Large intestine (tissue), 3 donors: ENCODE data around the gene ADK. TPM values are rescaled to one million over a fixed set of nuclear protein-coding genes. Genes with fewer than 3 reads are reported as not detected.

Experiments used
- DNase-seq, 2 donors: peaks; one replicate each; pipeline versions ENCODE4 v3.0.0 to v3.0.0-alpha.2; 2013
- H3K27ac ChIP-seq: one replicate; pipeline ENCODE4 v1.5.1; 2013; ENCODE audit warnings: low read length
- H3K27me3 ChIP-seq: 2 replicates; pipeline ENCODE4 v1.6.1; 2013; ENCODE audit warnings: low read length; ENCODE audit not compliant: control insufficient read depth, insufficient read depth
- H3K36me3 ChIP-seq: 2 replicates; pipeline ENCODE4 v1.6.1; 2013; ENCODE audit warnings: low read length; ENCODE audit not compliant: control insufficient read depth, insufficient read depth
- H3K4me1 ChIP-seq: one replicate; pipeline ENCODE4 v1.6.1; 2013; ENCODE audit warnings: low read length; ENCODE audit not compliant: control insufficient read depth, insufficient read depth
- H3K4me3 ChIP-seq: one replicate; pipeline ENCODE4 v1.5.1; 2013; ENCODE audit warnings: low read length
- H3K9me3 ChIP-seq: one replicate; pipeline ENCODE4 v1.6.1; 2013; ENCODE audit warnings: mild to moderate bottlenecking, low read depth, low read length, moderate library complexity; ENCODE audit not compliant: control insufficient read depth
- WGBS: methylation state at CpG from one replicate; pipeline ENCODE4 v1.1.5; 2013; ENCODE audit warnings: low lambda C conversion rate; ENCODE audit not compliant: insufficient coverage; 5-methylcytosine and 5-hydroxymethylcytosine counted together
- polyA plus RNA-seq: library from polyadenylated mRNA; unstranded; fragments of 120-200 nt; gene quantifications from one replicate; pipeline ENCODE4 v1.2.1, GENCODE V29; 2013

Gene ADK
- polyA plus RNA-seq, 1 donor, result 30.1 TPM

GRCh38 chr10:74691164-74691563 is 540.1 kb downstream of the ADK start:
- no peaks in the 10 kb centered on the region for H3K36me3 ChIP-seq
- no peaks in the 10 kb centered on the region for H3K27me3 ChIP-seq
- no peak overlapping the region for H3K27ac ChIP-seq
- H3K4me3 ChIP-seq, result no peak overlapping the region
- no peaks in the 10 kb centered on the region for H3K4me1 ChIP-seq
- no peak for DNase-seq
- no peaks in the 10 kb centered on the region for H3K9me3 ChIP-seq

DNA sequence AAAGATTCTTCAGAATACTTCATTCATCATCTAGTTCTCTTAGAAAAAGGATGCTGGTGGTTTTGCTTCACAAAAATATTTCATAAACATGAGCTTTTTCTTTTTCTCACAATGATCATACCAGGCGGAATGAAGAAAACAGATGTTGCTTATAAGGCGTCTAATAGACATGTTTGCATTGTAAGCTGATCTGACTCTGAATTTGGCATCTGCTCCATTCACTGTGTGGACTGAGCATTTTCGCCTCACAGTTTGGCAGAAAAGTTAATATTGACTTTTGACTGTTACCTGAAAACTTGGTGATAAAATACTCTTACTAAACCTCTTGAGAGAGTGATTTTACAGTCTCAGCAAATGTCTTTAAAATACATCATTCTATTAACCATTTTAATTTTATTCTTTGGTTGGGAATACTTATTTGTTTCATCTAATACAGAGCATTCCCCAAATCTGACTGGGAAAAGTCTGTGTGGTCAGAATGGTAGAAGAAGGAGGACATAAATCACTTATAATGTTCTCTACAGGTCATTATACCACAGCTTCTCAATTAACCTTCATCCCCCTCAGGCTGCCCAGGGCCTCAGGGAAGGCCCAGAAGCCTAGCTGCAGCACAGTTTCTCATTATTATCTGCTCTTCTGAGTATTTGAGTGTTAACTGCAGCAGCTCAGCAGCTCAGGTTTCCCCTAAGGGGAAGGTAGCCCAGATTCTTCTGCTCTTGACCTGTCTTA is 553.8 kb downstream of the ADK start:
- no peaks in the 10 kb centered on the region for H3K9me3 ChIP-seq
- no peaks in the 10 kb centered on the region for H3K27me3 ChIP-seq
- no peak overlapping the region for H3K4me3 ChIP-seq
- no peaks in the 10 kb centered on the region for H3K4me1 ChIP-seq
- peaks cover 4% of the 10 kb centered on the region for H3K36me3 ChIP-seq
- WGBS, result 83% methylated on average over 1 of the region's 3 CpGs
- no peak for DNase-seq
- no peak overlapping the region for H3K27ac ChIP-seq

GRCh38 chr10:74705358-74705980 is 554.4 kb downstream of the ADK start:
- 100% methylated on average over 2 of the region's 3 CpGs for WGBS
- no peaks in the 10 kb centered on the region for H3K9me3 ChIP-seq
- H3K4me1 ChIP-seq, result no peaks in the 10 kb centered on the region
- no peak for DNase-seq
- H3K36me3 ChIP-seq, result peaks cover 4% of the 10 kb centered on the region
- H3K27me3 ChIP-seq, result no peaks in the 10 kb centered on the region
- no peak overlapping the region for H3K4me3 ChIP-seq
- no peak overlapping the region for H3K27ac ChIP-seq

- H3K4me3 ChIP-seq, result no peak overlapping the region
Measured at GRCh38 chr10:74706966-74707365, 555.9 kb downstream of the ADK start.

GRCh38 chr10:74708246-74708645 is 557.2 kb downstream of the ADK start:
- H3K27me3 ChIP-seq, result no peaks in the 10 kb centered on the region
- no peak overlapping the region for H3K4me3 ChIP-seq
- no peaks in the 10 kb centered on the region for H3K9me3 ChIP-seq
- H3K36me3 ChIP-seq, result peaks cover 4% of the 10 kb centered on the region
- no peak overlapping the region for H3K27ac ChIP-seq
- no CpG with 5 or more reads among the region's 2 CpGs for WGBS
- no peak for DNase-seq
- no peaks in the 10 kb centered on the region for H3K4me1 ChIP-seq

More at GRCh38 chr10:74706966-74707365, 555.9 kb downstream of the ADK start:
- no peaks in the 10 kb centered on the region for H3K9me3 ChIP-seq
- no peaks in the 10 kb centered on the region for H3K4me1 ChIP-seq
- no peaks in the 10 kb centered on the region for H3K27me3 ChIP-seq
- no peak overlapping the region for H3K27ac ChIP-seq
- H3K36me3 ChIP-seq, result peaks cover 4% of the 10 kb centered on the region
- DNase-seq, result no peak
- no CpG with 5 or more reads among the region's 3 CpGs for WGBS

GRCh38 chr10:74718208-74718607 is 567.2 kb downstream of the ADK start:
- no peaks in the 10 kb centered on the region for H3K36me3 ChIP-seq

DNA sequence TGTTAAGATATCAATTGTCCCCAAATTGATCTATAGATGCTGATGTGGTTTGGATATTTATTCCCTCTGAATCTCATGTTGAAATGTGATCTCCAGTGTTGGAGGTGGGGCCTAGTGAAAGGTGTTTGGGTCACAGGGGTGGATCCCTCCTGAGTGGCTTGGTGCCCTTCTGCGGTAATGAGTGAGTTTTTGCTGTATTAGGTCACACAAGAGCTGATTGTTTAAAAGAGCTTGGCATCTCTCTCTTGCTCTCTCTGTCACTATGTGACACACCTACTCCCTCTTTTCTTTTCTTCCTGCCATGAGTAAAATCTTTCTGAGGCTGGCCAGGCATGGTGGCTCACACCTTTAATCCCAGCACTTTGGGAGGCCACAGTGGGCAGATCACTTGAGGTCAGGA is 577.2 kb downstream of the ADK start:
- H3K27me3 ChIP-seq, result no peaks in the 10 kb centered on the region
- H3K27ac ChIP-seq, result no peak overlapping the region
- H3K4me3 ChIP-seq, result no peak overlapping the region
- H3K4me1 ChIP-seq, result no peaks in the 10 kb centered on the region
- no CpG with 5 or more reads among the region's 1 CpG for WGBS
- no peaks in the 10 kb centered on the region for H3K36me3 ChIP-seq
- peak in 1 of 2 donors; percentile 9 for DNase-seq
- no peaks in the 10 kb centered on the region for H3K9me3 ChIP-seq

More at GRCh38 chr10:74718208-74718607, 567.2 kb downstream of the ADK start:
- H3K9me3 ChIP-seq, result peaks cover 22% of the 10 kb centered on the region
- H3K27ac ChIP-seq, result no peak overlapping the region
- no peak overlapping the region for H3K4me3 ChIP-seq
- DNase-seq, result no peak
- H3K4me1 ChIP-seq, result no peaks in the 10 kb centered on the region
- 100% methylated on average over 1 of the region's 1 CpG for WGBS
- H3K27me3 ChIP-seq, result no peaks in the 10 kb centered on the region

DNA sequence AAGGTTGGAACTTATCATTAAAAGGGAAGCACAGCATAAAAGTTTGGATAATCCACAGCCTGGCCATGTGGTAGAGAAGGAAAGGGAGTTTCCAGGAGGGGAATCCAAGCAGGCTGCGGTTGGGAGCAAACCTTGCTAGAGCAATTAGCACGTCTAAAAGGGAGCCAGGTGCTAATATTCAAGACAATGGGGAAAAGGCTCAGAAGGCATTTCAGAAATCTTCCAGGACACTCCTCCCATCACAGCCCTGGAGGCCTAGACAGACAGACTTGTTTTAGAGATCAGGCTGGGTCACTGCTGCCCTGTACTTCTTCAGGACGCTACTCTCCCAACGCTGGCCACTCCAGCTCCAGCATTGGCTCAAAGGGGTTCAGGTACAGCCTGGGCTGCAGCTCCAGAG is 579.2 kb downstream of the ADK start:
- no peaks in the 10 kb centered on the region for H3K36me3 ChIP-seq
- DNase-seq, result no peak
- 40% methylated on average over 1 of the region's 4 CpGs for WGBS
- H3K4me3 ChIP-seq, result no peak overlapping the region
- no peaks in the 10 kb centered on the region for H3K4me1 ChIP-seq
- H3K27ac ChIP-seq, result no peak overlapping the region
- no peaks in the 10 kb centered on the region for H3K9me3 ChIP-seq
- H3K27me3 ChIP-seq, result no peaks in the 10 kb centered on the region

DNA sequence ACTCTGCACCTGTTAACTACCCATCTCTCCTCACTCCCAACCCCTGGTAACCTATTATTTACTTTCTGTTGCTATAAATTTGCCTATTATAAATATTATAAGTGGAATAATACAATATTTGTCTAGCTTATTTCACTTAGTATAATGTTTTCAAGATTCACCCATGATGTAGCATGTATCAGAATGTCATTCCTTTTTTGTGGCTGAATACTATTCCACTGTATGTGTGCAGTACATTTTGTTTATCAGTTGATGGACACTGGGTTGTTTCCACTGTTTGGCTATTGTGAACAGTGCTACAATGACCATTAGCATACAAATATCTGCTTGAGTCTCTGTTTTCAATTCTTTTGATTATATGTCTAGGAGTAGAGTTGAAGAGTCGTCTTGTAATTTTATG is 582.6 kb downstream of the ADK start:
- Histone ChIP-seq H3K27ac (no peak overlapping the region), H3K27me3 (no peaks in the 10 kb centered on the region), H3K4me1 (no peaks in the 10 kb centered on the region), H3K4me3 (no peak overlapping the region), H3K9me3 (no peaks in the 10 kb centered on the region), H3K36me3 (no peaks in the 10 kb centered on the region)
- no peak for DNase-seq
- WGBS, result no CpG with 5 or more reads among the region's 1 CpG

- H3K36me3 ChIP-seq, result no peaks in the 10 kb centered on the region
- whole genome bisulfite sequencing, result 100% methylated on average over 1 of the region's 2 CpGs
- no peaks in the 10 kb centered on the region for H3K4me1 ChIP-seq
Measured at GRCh38 chr10:74736029-74736428, 585.0 kb downstream of the ADK start.

GRCh38 chr10:74738052-74738451 is 587.0 kb downstream of the ADK start:
- Histone ChIP-seq H3K27me3 (no peaks in the 10 kb centered on the region), H3K4me3 (no peak overlapping the region), H3K27ac (no peak overlapping the region), H3K36me3 (no peaks in the 10 kb centered on the region), H3K9me3 (no peaks in the 10 kb centered on the region), H3K4me1 (no peaks in the 10 kb centered on the region)
- DNase-seq, result no peak
- no CpG with 5 or more reads among the region's 1 CpG for WGBS

More at GRCh38 chr10:74736029-74736428, 585.0 kb downstream of the ADK start:
- H3K4me3 ChIP-seq, result no peak overlapping the region
- no peaks in the 10 kb centered on the region for H3K27me3 ChIP-seq
- H3K27ac ChIP-seq, result no peak overlapping the region
- DNase-seq, result no peak
- H3K9me3 ChIP-seq, result no peaks in the 10 kb centered on the region
